ENCODE measurements around the gene IGF2. TPM values are rescaled to one million over a fixed set of nuclear protein-coding genes. Genes with fewer than 3 reads are reported as not detected.

The IGF2 gene, protein sequence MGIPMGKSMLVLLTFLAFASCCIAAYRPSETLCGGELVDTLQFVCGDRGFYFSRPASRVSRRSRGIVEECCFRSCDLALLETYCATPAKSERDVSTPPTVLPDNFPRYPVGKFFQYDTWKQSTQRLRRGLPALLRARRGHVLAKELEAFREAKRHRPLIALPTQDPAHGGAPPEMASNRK
- 10 to 100 TPM in 3 of 4 donors, 1 to 10 TPM in 1; 9.9 to 26.6 (median 18.1) TPM for total RNA-seq

DNA sequence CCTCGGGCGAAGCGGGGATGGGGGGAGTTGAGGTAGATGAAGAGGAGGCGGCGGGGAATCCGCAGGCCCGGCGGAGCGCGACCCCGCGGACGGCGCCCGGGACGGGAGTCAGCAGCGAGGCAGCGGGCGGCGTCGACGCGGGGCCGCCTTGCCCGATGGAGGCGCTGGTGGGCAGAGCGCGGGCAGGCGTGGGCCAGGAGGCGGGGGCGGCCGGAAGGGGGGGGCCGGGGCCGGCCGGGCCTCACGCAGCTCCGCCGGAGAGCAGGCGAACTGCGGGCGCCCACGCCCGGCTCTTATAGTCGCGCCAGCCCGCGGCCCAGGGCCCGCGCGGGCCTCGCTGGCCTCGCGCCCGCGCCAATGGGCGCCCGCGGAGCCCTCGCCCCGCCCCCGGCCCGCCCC, at the start of gene IGF2:
IGF2 (minus strand) TSS at position 267 of the 399 bp plus-strand sequence. CDS start 3,866 bp downstream, outside the sequence.
- TF ChIP-seq POLR2A (IDR thresholded peaks at IDR 0.05) (no peak), CTCF (IDR thresholded peaks at IDR 0.05) (no peak)
- Histone ChIP-seq H3K4me1 (peaks cover 6 to 29% of the 10 kb centered on the region in 2 donors), H3K36me3 (no peaks in the 10 kb centered on the region), H3K9me3 (no peaks in the 10 kb centered on the region), H3K27ac (no peak within 1 kb of the TSS), H3K4me3 (replicated peaks in 1 of 3) (peak within 1 kb of the TSS in 1 of 3 donors; percentile 14), H3K27me3 (peaks cover 30% of the 10 kb centered on the region)
- intact Hi-C loops (cut with DNase I), result no loop called here
- no CpG with 5 or more reads among the region's 62 CpGs for WGBS, 2 donors
- no peak for DNase-seq

GRCh38 chr11:2188745-2189144, 49.6 kb upstream of the IGF2 start:
- no peaks in the 10 kb centered on the region for H3K27me3 ChIP-seq
- H3K4me1 ChIP-seq, result no peaks in the 10 kb centered on the region
- 86 to 92% methylated on average over 17 to 19 of the region's 19 CpGs for WGBS, 2 donors
- H3K36me3 ChIP-seq, result no peaks in the 10 kb centered on the region
- H3K27ac ChIP-seq, result no peak overlapping the region
- H3K4me3 ChIP-seq (replicated peaks in 1 of 3), result no peak overlapping the region
- no peaks in the 10 kb centered on the region for H3K9me3 ChIP-seq
- TF ChIP-seq CTCF (IDR thresholded peaks at IDR 0.05), result no peak
- DNase-seq, result no peak
- intact Hi-C loops (cut with DNase I), result no loop called here

DNA sequence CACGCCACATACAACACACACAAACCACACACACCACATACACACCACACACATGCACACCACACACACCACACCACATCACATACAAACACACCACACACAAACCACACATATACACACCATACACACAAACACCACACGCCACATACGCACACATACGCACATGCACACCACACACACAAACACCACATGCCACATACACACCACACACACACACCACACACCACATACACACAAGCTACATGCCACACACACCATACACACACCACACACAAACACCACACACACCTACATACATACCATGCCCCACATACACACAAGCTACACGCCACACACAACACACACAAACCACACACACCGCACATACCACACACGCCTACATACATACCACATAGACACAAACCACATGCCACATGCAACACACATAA, 48.1 kb upstream of the IGF2 start:
- intact Hi-C loops (cut with DNase I), result no loop called here
- no peak for DNase-seq
- H3K9me3 ChIP-seq, result no peaks in the 10 kb centered on the region
- TF ChIP-seq CTCF (IDR thresholded peaks at IDR 0.05) (no peak), POLR2A (IDR thresholded peaks at IDR 0.05) (no peak)
- WGBS, 2 donors, result 95 to 97% methylated on average over 7 of the region's 7 CpGs
- H3K4me1 ChIP-seq, result no peaks in the 10 kb centered on the region
- H3K27ac ChIP-seq, result no peak overlapping the region
- no peaks in the 10 kb centered on the region for H3K27me3 ChIP-seq
- H3K36me3 ChIP-seq, result no peaks in the 10 kb centered on the region
- no peak overlapping the region for H3K4me3 ChIP-seq (replicated peaks in 1 of 3)

GRCh38 chr11:2186669-2187279, 47.6 kb upstream of the IGF2 start:
- 36% methylated on average over 14 to 17 of the region's 21 CpGs for WGBS, 2 donors
- intact Hi-C loops (cut with DNase I), result no loop called here
- no peak for DNase-seq
- no peak overlapping the region for H3K4me3 ChIP-seq (replicated peaks in 1 of 3)
- no peaks in the 10 kb centered on the region for H3K4me1 ChIP-seq
- TF ChIP-seq POLR2A (IDR thresholded peaks at IDR 0.05), result no peak
- peak in 2 of 6 experiments; percentile 7 to 40 for TF ChIP-seq CTCF (IDR thresholded peaks at IDR 0.05)
- H3K27ac ChIP-seq, result no peak overlapping the region
- H3K27me3 ChIP-seq, result no peaks in the 10 kb centered on the region
- no peaks in the 10 kb centered on the region for H3K36me3 ChIP-seq
- no peaks in the 10 kb centered on the region for H3K9me3 ChIP-seq

- Histone ChIP-seq H3K4me3 (replicated peaks in 1 of 3) (no peak overlapping the region), H3K27ac (no peak overlapping the region), H3K9me3 (no peaks in the 10 kb centered on the region), H3K27me3 (no peaks in the 10 kb centered on the region), H3K36me3 (no peaks in the 10 kb centered on the region), H3K4me1 (no peaks in the 10 kb centered on the region)
- WGBS, 2 donors, result 56 to 57% methylated on average over 19 to 22 of the region's 23 CpGs
- TF ChIP-seq POLR2A (IDR thresholded peaks at IDR 0.05), result no peak
- no peak for TF ChIP-seq CTCF (IDR thresholded peaks at IDR 0.05)
- intact Hi-C loops (cut with DNase I), result no loop called here
- peak; percentile 16 to 30 for DNase-seq
Measured at GRCh38 chr11:2185324-2186085, 46.3 kb upstream of the IGF2 start.

Data from thyroid gland (tissue), 4 donors.